GM19463 (cell line): ENCODE measurements around the gene METTL18.

Source experiments
- ATAC-seq: cut with Tn5 transposase; IDR thresholded peaks from one replicate; pipeline ENCODE4 v1.9.1; 2021; ENCODE audit warnings: mild to moderate bottlenecking, moderate library complexity; ENCODE audit not compliant: unreplicated experiment

The METTL18 gene

GRCh38 chr1:169786974-169787373 is 7.7 kb downstream of the METTL18 start:
- ATAC-seq, result no peak

- ATAC-seq, result no peak
Observed at GRCh38 chr1:169785267-169785666, 9.4 kb downstream of the METTL18 start.

GRCh38 chr1:169784102-169784501 is 10.6 kb downstream of the METTL18 start:
- no peak for ATAC-seq

- ATAC-seq, result no peak
Observed at GRCh38 chr1:169782596-169782995, 12.1 kb downstream of the METTL18 start.

- no peak for ATAC-seq
Observed at GRCh38 chr1:169779970-169780369, 14.7 kb downstream of the METTL18 start.

- no peak for ATAC-seq
Observed at GRCh38 chr1:169779150-169779549, 15.6 kb downstream of the METTL18 start.

GRCh38 chr1:169776440-169776839 is 18.3 kb downstream of the METTL18 start:
- ATAC-seq, result no peak

GRCh38 chr1:169768161-169768560 is 26.5 kb downstream of the METTL18 start:
- ATAC-seq, result no peak

- ATAC-seq, result no peak
Observed at GRCh38 chr1:169765580-169766331, 29.0 kb downstream of the METTL18 start.

GRCh38 chr1:169764919-169765318 is 29.8 kb downstream of the METTL18 start:
- no peak for ATAC-seq

GRCh38 chr1:169762699-169763098 is 32.0 kb downstream of the METTL18 start:
- no peak for ATAC-seq

GRCh38 chr1:169759038-169759437 is 35.7 kb downstream of the METTL18 start:
- no peak for ATAC-seq

GRCh38 chr1:169753549-169753948 is 41.2 kb downstream of the METTL18 start:
- no peak for ATAC-seq

GRCh38 chr1:169750041-169750440 is 44.7 kb downstream of the METTL18 start:
- no peak for ATAC-seq

GRCh38 chr1:169746550-169746949 is 48.2 kb downstream of the METTL18 start:
- no peak for ATAC-seq

GRCh38 chr1:169745015-169745861 is 49.5 kb downstream of the METTL18 start:
- ATAC-seq, result no peak
